Adrenal gland (tissue), 12 donors: ENCODE measurements around the gene NEU4. TPM values are rescaled to one million over a fixed set of nuclear protein-coding genes. Genes with fewer than 3 reads are reported as not detected.
A peak's percentile ranks its signal among the peaks of the same experiment; 100 is the strongest.
"Not testable (repeated sequence)": the region's sequence is repeated elsewhere in the genome, so short reads cannot be mapped to it uniquely, and the experiment has no call there.

Experiments
- DNase-seq, 7 donors: peaks; one replicate each; pipeline ENCODE4 v3.0.0-alpha.2; 2019 to 2020
- H3K27ac ChIP-seq, 5 donors: fragments of 200-600 bp; sonication (generic) in 4 of 5; 1 replicate in 3 of 5; 2 replicates in 2 of 5; pipeline versions ENCODE4 v1.5.1 to v1.8.0; 2016 to 2020; ENCODE audit warnings: mild to moderate bottlenecking in 1 of 5
- H3K27me3 ChIP-seq: fragments of 200-600 bp; 2 replicates; pipeline ENCODE4 v1.8.0; 2021
- H3K36me3 ChIP-seq, 2 donors: fragments of 200-600 bp; replicated peaks in 1 of 2; 1 replicate in 1 of 2; 2 replicates in 1 of 2; pipeline versions ENCODE4 v1.5.1 to v1.8.0; 2018 to 2022
- H3K4me1 ChIP-seq, 2 donors: fragments of 200-600 bp; replicated peaks in 1 of 2; 1 replicate in 1 of 2; 2 replicates in 1 of 2; pipeline versions ENCODE4 v1.5.1 to v1.8.0; 2018 to 2021
- H3K4me3 ChIP-seq, 4 donors: fragments of 200-600 bp; sonication (generic) in 3 of 4; one replicate each; pipeline ENCODE4 v1.5.1; 2016 to 2018
- H3K9me3 ChIP-seq, 3 donors: fragments of 200-600 bp; sonication (generic) in 1 of 3; replicated peaks in 1 of 3; 1 replicate in 2 of 3; 2 replicates in 1 of 3; pipeline versions ENCODE4 v1.5.1 to v1.8.0; 2016 to 2021
- CTCF ChIP-seq, 6 experiments: fragments of 450-650 bp in 4 of 6; fragments of 200-600 bp in 2 of 6; sonication (generic) in 1 of 6; IDR thresholded peaks; 1 replicate in 5 of 6; 2 replicates in 1 of 6; pipeline versions ENCODE4 v1.5.1 to v1.8.0; 2016 to 2021; ENCODE audit warnings: antibody characterized with exemption in 6 of 6, mild to moderate bottlenecking in 2 of 6, moderate library complexity in 1 of 6
- POLR2A ChIP-seq, 2 donors: fragments of 450-650 bp; IDR thresholded peaks; one replicate each; pipeline ENCODE4 v1.6.1; 2017; ENCODE audit warnings: antibody characterized with exemption in 2 of 2, mild to moderate bottlenecking in 2 of 2, moderate library complexity in 1 of 2
- WGBS, 4 donors: extraction: QIAGEN DNeasy Blood & Tissue Kit in 2 of 4; methylation state at CpG; one replicate each; pipeline versions ENCODE4 v1.1.5 to v1.1.7; 2013 to 2017; 5-methylcytosine and 5-hydroxymethylcytosine counted together
- intact Hi-C, 2 donors: fragments of 100-400 bp; cut with DNase I; formaldehyde crosslinking; loops; one replicate each; pipeline versions ENCODE4 v1.14.1 to v1.15.0; 2022 to 2023
- polyA plus RNA-seq, 3 donors: library from polyadenylated mRNA; stranded (reverse); fragments of 200-250 nt in 2 of 3; fragments of 350-450 nt in 1 of 3; fragmentation: Illumina TruSeq in 1 of 3; extraction: RNeasy Lipid Tissue Mini Kit (QIAGEN cat#74804) in 1 of 3; gene quantifications; one replicate each; pipeline ENCODE4 v1.2.3, GENCODE V29; 2013 to 2014
- total RNA-seq, 9 donors: library from RNA; depleted of rRNA in 4 of 9; stranded (reverse); fragments of >200 nt in 4 of 9; fragments of 120-200 nt in 1 of 9; fragmentation: NEBNext Ultra II Directional in 1 of 9; extraction: Animal tissue kit (Norgen Biotek cat#: 25700) in 1 of 9; gene quantifications; one replicate each; pipeline versions ENCODE4 v1.1.0 to v1.2.4, GENCODE V29; 2013 to 2023
- donor health status: healthy with polysubstance abuse.
- donor health status: Bipolar disorder and iron deficiency.
- donor health status: DM: yes; HTN: yes; CAD: no.
- donor health status: DM: no; HTN: no; CAD: no.
- donor health status: DM: no; HTN: no; CAD: no.
- donor health status: DM: yes; HTN: yes; CAD: no.

Gene NEU4
- total and polyA plus RNA-seq, 12 donors: 0.17 to 2.3 (median 0.37) TPM; not detected in 3

GRCh38 chr2:241803387-241804325, 5.3 kb upstream of the NEU4 start:
- intact Hi-C loops: no loop called here
- DNase-seq: peak; percentile 35 to 76 (median 68)
- TF ChIP-seq POLR2A (IDR thresholded peaks at IDR 0.05) (peak in 1 of 2 donors; percentile 21), CTCF (IDR thresholded peaks at IDR 0.05) (no peak)

GRCh38 chr2:241804326-241805229, 4.4 kb upstream of the NEU4 start:
- intact Hi-C loops: no loop called here
- H3K4me1 ChIP-seq: peaks cover 19 to 21% of the 10 kb centered on the region in 2 donors
- TF ChIP-seq POLR2A (IDR thresholded peaks at IDR 0.05) (no peak), CTCF (IDR thresholded peaks at IDR 0.05) (no peak)
- H3K4me3 ChIP-seq: peak overlapping the region in 1 of 4 donors; percentile 51
- peak overlapping the region in 1 of 5 donors; percentile 42 for H3K27ac ChIP-seq
- WGBS, 4 donors: 24 to 54% (median 24%) methylated on average over 12 to 35 of the region's 35 CpGs
- DNase-seq: peak in 5 of 7 donors; percentile 17 to 62 (median 45)
- H3K9me3 ChIP-seq: no peaks in the 10 kb centered on the region
- peaks cover 19% of the 10 kb centered on the region for H3K27me3 ChIP-seq
- no peaks in the 10 kb centered on the region for H3K36me3 ChIP-seq

More at GRCh38 chr2:241803387-241804325, 5.3 kb upstream of the NEU4 start:
- no peaks in the 10 kb centered on the region for H3K36me3 ChIP-seq
- peak overlapping the region in 2 of 4 donors; percentile 17 to 51 for H3K4me3 ChIP-seq
- H3K4me1 ChIP-seq: peaks cover 19 to 21% of the 10 kb centered on the region in 2 donors
- H3K27ac ChIP-seq: peak overlapping the region in 1 of 5 donors; percentile 45
- WGBS, 4 donors: 0 to 4% (median 3%) methylated on average over 7 to 109 of the region's 109 CpGs; no CpG with 5 or more reads in 1 of the 4 donors
- H3K9me3 ChIP-seq: no peaks in the 10 kb centered on the region
- H3K27me3 ChIP-seq: peaks cover 19% of the 10 kb centered on the region

GRCh38 chr2:241806217-241806616, 2.8 kb upstream of the NEU4 start:
- DNase-seq, H3K4me3 ChIP-seq, intact Hi-C loops, H3K36me3 ChIP-seq, H3K27ac ChIP-seq, H3K9me3 ChIP-seq: not testable (repeated sequence)
- Histone ChIP-seq H3K27me3 (peaks cover 19% of the 10 kb centered on the region), H3K4me1 (peaks cover 19 to 21% of the 10 kb centered on the region in 2 donors)
- WGBS, 4 donors: 6 to 29% methylated on average over 1 of the region's 8 CpGs; no CpG with 5 or more reads in 2 of the 4 donors

GRCh38 chr2:241808051-241808720, 807 bp upstream of the NEU4 start:
- intact Hi-C loops: no loop called here
- peak in 2 of 7 donors; percentile 30 to 50 for DNase-seq
- Histone ChIP-seq H3K4me1 (peaks cover 16 to 17% of the 10 kb centered on the region in 2 donors), H3K36me3 (no peaks in the 10 kb centered on the region), H3K9me3 (no peaks in the 10 kb centered on the region), H3K4me3 (no peak overlapping the region), H3K27me3 (peaks cover 15% of the 10 kb centered on the region), H3K27ac (peak overlapping the region in 1 of 5 donors; percentile 36)
- WGBS, 4 donors: 65 to 82% (median 68%) methylated on average over 16 to 17 of the region's 17 CpGs
- TF ChIP-seq POLR2A (IDR thresholded peaks at IDR 0.05) (no peak), CTCF (IDR thresholded peaks at IDR 0.05) (no peak)
